A549 (cell line): ENCODE data around the gene KCNJ1.

Source experiments
- CHD2 ChIP-seq: fragments of 150-350 bp; IDR thresholded peaks from 2 replicates; pipeline ENCODE4 v1.6.1; 2014; ENCODE audit warnings: low read length; ENCODE audit not compliant: partially characterized antibody
- TF ChIP-seq, protein P1 (sequence below): fragments of >200 bp; sonication (Bioruptor Twin); formaldehyde crosslinking; IDR thresholded peaks from 3 replicates; pipeline ENCODE4 v1.5.1; 2016

GRCh38 chr11:128913806-128914205 is 46.7 kb upstream of the KCNJ1 start:
- TF ChIP-seq CHD2: no peak
- TF ChIP-seq, protein P1, sequence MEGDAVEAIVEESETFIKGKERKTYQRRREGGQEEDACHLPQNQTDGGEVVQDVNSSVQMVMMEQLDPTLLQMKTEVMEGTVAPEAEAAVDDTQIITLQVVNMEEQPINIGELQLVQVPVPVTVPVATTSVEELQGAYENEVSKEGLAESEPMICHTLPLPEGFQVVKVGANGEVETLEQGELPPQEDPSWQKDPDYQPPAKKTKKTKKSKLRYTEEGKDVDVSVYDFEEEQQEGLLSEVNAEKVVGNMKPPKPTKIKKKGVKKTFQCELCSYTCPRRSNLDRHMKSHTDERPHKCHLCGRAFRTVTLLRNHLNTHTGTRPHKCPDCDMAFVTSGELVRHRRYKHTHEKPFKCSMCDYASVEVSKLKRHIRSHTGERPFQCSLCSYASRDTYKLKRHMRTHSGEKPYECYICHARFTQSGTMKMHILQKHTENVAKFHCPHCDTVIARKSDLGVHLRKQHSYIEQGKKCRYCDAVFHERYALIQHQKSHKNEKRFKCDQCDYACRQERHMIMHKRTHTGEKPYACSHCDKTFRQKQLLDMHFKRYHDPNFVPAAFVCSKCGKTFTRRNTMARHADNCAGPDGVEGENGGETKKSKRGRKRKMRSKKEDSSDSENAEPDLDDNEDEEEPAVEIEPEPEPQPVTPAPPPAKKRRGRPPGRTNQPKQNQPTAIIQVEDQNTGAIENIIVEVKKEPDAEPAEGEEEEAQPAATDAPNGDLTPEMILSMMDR: no peak
